GM19397 (cell line): ENCODE results near the gene EPHB2.
"Not testable (repeated sequence)": the region's sequence is repeated elsewhere in the genome, so short reads cannot be mapped to it uniquely, and the experiment has no call there.

Experiments used
- ATAC-seq: cut with Tn5 transposase; IDR thresholded peaks from one replicate; pipeline ENCODE4 v1.9.1; 2021; ENCODE audit warnings: mild to moderate bottlenecking, moderate library complexity; ENCODE audit not compliant: unreplicated experiment

EPHB2 gene

DNA sequence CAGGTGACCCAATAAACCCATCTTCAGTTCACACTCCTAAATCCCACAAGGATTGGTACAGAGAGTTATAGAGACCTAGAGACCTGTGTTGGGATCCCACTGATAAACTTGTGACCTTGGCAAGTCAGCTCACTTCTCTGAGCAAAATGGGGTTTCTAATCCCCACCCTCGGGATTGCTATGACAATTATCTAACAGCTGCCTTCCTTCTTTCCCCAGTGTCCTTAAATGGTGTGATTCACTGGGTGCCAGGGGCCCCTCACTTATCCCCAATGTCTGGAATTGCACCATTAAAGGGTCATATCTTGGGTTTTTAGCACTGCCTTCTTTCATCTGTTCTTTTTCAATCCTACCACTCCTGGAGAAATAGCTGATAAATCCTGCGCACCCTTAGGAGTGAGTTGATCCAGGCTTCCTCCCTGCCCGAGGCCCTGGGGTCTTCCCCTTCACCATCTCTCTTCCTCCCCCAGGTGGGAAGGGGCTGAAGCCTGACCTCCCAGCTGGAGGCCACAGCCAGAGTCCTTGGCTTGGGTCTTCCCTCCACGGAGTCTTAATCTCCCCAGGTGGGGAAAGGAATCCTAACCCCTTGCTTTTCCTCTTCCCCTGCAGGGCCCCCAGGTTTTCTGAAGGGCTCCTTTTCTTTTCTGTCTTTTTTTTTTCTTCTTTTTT is 222.3 kb downstream of the EPHB2 start:
- ATAC-seq, result no peak

GRCh38 chr1:22935433-22935832 is 224.8 kb downstream of the EPHB2 start:
- no peak for ATAC-seq

- no peak for ATAC-seq
Observed at GRCh38 chr1:22936681-22937080, 226.0 kb downstream of the EPHB2 start.

- ATAC-seq, result no peak
Observed at GRCh38 chr1:22941257-22941656, 230.6 kb downstream of the EPHB2 start.

GRCh38 chr1:22944346-22945055 is 233.9 kb downstream of the EPHB2 start:
- no peak for ATAC-seq

GRCh38 chr1:22945171-22945570 is 234.5 kb downstream of the EPHB2 start:
- not testable (repeated sequence) for ATAC-seq

DNA sequence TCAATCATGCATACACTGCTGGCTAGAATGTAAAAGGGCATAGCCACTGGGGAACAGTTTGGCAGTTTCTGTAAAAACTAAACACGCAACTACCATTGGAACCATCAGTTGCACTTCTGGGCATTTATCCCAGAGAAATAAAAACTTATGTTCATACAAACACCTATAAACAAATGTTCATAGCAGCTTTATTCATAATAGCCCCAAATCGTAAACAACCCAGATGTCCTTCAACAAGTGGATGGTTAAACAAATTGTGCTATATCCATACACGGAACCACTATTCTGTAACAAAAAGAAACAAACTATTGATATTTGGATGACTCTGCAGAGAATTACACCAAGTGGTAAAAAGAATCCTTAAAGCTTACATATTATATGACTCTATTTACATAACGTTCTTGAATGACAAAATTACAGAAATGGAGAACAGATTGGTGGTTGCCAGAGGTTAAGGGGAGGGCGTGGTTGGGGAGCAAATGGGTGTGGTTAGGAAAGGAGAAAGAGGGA is 239.2 kb downstream of the EPHB2 start:
- no peak for ATAC-seq

DNA sequence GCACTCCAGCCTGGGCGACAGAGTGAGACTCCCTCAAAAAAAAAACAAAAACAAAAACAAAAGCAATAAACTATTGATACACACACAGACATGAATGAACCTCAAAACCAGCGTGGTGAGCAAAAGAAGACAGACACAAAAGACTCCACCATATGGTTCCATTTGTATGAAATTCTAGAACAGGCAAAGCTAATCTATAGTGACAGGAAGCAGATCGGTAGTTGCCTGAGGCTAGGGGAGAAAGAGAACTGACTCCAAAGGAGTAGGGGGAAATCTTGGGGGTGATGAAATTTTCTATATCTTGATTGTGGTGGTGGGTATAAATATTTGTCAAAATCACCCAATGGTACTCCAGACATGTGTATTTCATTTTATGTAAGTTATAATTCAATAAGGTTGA is 241.2 kb downstream of the EPHB2 start:
- no peak for ATAC-seq

- no peak for ATAC-seq
Observed at GRCh38 chr1:22952694-22953056, 242.0 kb downstream of the EPHB2 start.

GRCh38 chr1:22953057-22953739 is 242.6 kb downstream of the EPHB2 start:
- ATAC-seq, result no peak

DNA sequence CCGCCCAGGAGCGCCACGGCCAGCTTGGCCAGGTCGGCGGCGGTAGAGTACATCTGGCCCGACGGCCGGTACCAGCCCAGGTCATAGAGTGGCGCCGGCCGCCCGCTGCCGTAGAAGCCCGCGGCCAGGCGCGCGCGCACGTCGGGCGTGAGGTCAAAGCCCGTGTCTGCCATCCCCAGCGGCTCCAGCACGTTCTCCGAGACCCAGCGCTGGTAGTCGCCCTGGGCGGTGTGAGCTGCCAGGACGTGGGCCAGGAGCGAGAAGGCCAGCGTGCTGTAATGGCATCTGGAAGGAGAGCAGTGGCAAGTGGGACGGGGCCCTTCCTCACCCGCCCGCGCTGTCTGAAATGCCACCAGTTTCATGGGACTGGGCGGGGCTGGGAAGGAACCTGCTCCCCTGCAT is 243.1 kb downstream of the EPHB2 start:
- ATAC-seq, result no peak

DNA sequence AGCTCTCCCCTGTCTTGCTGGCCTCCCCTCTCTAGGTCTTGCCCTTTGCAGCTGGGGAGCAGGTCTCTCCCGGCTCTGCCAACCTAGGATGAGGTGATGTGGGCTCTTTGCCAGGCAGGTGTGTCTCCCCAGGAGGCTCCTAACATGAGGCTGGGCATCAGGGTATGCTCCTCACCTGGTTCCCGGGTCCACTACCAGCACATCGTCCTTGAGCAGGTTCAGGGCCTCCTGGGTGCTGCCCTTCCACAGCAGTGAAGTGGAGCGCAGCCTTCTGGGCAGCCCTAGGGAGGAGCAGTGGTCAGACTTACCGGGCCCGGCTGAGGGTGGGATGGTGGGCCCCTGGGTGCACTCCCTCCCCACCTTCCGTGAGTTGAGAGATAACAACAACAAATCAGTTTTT is 244.5 kb downstream of the EPHB2 start:
- ATAC-seq, result no peak

GRCh38 chr1:22957066-22957465 is 246.4 kb downstream of the EPHB2 start:
- ATAC-seq, result no peak

DNA sequence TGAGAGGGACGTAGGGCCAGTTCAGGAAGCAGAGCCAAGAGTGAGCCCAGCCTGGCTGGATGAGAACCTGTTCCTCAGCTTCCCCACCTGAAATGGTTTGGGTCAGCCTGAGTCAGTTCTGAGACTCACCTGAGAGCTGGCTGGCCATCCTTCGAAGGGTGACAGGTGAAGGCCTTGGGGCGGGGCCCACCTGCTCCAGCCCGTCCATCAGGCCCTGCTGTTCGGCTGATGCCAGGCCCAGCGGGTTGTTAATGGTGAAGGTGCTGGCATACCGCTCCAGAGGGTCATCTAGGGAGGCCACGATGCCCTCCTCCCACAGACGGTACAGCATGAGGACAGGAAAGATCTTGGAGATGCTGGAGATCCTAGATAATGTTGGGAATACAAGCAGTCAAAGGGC is 247.9 kb downstream of the EPHB2 start:
- ATAC-seq, result no peak

- no peak for ATAC-seq
Observed at GRCh38 chr1:22959545-22960360, 249.1 kb downstream of the EPHB2 start.

- no peak for ATAC-seq
Observed at GRCh38 chr1:22962558-22962957, 251.9 kb downstream of the EPHB2 start.

DNA sequence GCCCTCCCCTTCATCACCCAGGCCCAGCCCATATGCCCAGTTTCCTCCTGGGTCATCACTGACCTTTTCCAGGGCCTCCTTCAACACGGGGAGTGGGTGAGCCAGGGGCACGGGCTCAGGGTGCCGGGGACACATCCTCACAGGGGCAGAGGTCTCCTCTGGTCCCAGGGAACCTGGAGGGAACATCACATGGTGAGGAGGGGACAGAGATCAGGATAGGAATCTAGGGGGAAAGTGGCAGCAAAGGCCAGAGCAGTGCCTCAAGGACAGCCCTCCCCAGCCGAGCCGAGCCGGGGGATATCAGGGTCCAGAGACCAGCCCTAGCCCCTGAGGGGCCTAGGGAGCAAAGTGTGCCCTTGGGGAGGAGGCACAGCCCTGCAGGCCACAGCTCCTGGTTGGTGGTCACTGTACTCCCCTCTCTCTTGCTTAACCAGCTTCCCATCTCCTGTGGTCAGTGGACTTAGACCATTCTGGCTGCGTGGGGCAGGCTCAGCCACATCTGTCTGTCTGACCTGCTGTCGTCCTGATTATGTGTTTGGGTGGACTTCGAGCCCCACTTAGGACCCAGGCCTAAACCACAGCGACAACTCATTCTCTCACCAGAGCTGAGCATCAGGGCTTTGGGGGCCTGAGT is 252.5 kb downstream of the EPHB2 start:
- ATAC-seq, result no peak

- no peak for ATAC-seq
Observed at GRCh38 chr1:22966309-22966708, 255.7 kb downstream of the EPHB2 start.

GRCh38 chr1:22967833-22968232 is 257.2 kb downstream of the EPHB2 start:
- ATAC-seq, result no peak

DNA sequence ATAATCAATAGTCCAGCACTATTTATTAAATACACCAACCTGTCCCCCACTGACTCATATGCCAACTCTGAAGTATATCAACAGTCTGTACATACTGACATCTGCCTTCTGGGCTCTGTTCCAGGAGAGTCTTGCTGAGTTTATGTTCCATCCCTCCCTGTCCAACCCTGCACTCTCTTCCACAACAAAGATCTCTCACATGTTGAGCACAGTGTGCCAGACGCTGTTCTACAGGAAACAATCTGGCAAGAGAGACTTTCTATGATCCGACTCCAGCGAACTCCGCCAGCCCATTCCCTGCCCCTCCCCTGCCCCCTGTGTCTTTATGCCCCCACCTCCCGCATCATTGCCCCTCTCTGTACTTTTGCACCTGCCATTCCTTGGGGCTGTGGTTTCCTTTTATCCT is 258.7 kb downstream of the EPHB2 start:
- no peak for ATAC-seq

DNA sequence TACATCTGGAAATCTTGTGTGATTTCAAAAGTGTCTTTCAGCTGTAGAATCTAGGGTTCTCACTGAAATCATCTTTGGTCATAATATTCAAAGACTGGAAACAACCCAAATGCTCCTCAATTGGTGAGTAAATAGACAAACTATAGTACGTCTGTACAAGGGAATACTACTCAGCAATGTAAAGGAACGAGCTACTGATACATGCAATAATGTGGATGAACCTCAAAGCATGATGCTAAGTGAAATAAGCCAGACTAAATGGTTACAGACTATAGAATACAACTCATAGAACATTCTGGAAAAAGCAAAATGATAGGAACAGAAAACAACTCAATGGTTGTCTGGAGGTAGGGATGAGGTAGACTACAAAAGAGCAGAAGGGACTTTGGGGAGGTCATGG is 259.5 kb downstream of the EPHB2 start:
- ATAC-seq, result no peak
